HepG2 (cell line): Measurements from ENCODE around the gene BIRC3. TPM values are rescaled to one million over a fixed set of nuclear protein-coding genes. Genes with fewer than 3 reads are reported as not detected.

Experiments
- ARNTL ChIP-seq: sonication (generic); formaldehyde crosslinking; IDR thresholded peaks from 2 replicates; pipeline ENCODE4 v1.4.0; 2020; ENCODE audit warnings: mild to moderate bottlenecking, missing genetic modification reagents
- BCL6 ChIP-seq: IDR thresholded peaks from 2 replicates; pipeline ENCODE4 v1.6.1; 2016; ENCODE audit warnings: missing genetic modification reagents, missing compliant biosample characterization
- CAMTA2 ChIP-seq: sonication (generic); formaldehyde crosslinking; IDR thresholded peaks from 2 replicates; pipeline ENCODE4 v1.4.0; 2020; ENCODE audit warnings: mild to moderate bottlenecking, missing genetic modification reagents, borderline replicate concordance
- CENPX ChIP-seq: sonication (generic); formaldehyde crosslinking; IDR thresholded peaks from 2 replicates; pipeline ENCODE4 v1.9.0; 2021; ENCODE audit warnings: mild to moderate bottlenecking, missing genetic modification reagents, moderate library complexity
- CHD4 ChIP-seq: fragments of 200-600 bp; sonication (generic); IDR thresholded peaks from 2 replicates; pipeline ENCODE4 v1.7.0; 2017; ENCODE audit warnings: mild to moderate bottlenecking, low read length, borderline replicate concordance
- GABPA ChIP-seq, 2 experiments: IDR thresholded peaks; 2 replicates each; pipeline ENCODE4 v1.6.1; 2011 to 2016; ENCODE audit warnings: low read depth in 2 of 2, low read length in 1 of 2, missing biosample characterization in 1 of 2, missing genetic modification characterization in 1 of 2
- KMT2B ChIP-seq: IDR thresholded peaks from 2 replicates; pipeline ENCODE4 v1.6.1; 2016; ENCODE audit warnings: missing genetic modification reagents, missing compliant biosample characterization
- MLLT10 ChIP-seq: sonication (generic); formaldehyde crosslinking; IDR thresholded peaks from 2 replicates; pipeline ENCODE4 v1.4.0; 2020; ENCODE audit warnings: missing genetic modification reagents
- NFE2 ChIP-seq: sonication (generic); formaldehyde crosslinking; IDR thresholded peaks from 2 replicates; pipeline ENCODE4 v1.4.0; 2020; ENCODE audit warnings: missing genetic modification reagents
- PCBP2 ChIP-seq: fragments of 200-400 bp; formaldehyde crosslinking; optimal IDR thresholded peaks from 2 replicates; pipeline ENCODE3; 2018; ENCODE audit warnings: low read length, low read depth; ENCODE audit not compliant: poor library complexity, severe bottlenecking
- RCOR2 ChIP-seq: IDR thresholded peaks from 2 replicates; pipeline ENCODE4 v1.6.1; 2016; ENCODE audit warnings: missing biosample characterization, missing genetic modification reagents
- SAFB2 ChIP-seq: sonication (generic); formaldehyde crosslinking; IDR thresholded peaks from 2 replicates; pipeline ENCODE4 v1.5.1; 2020; ENCODE audit warnings: missing genetic modification reagents, low read depth, mild to moderate bottlenecking, borderline replicate concordance
- SALL1 ChIP-seq: sonication (generic); formaldehyde crosslinking; IDR thresholded peaks from 2 replicates; pipeline ENCODE4 v1.8.0; 2022; ENCODE audit warnings: mild to moderate bottlenecking, missing genetic modification reagents
- SRF ChIP-seq: IDR thresholded peaks from 2 replicates; pipeline ENCODE4 v1.6.1; 2011; ENCODE audit warnings: mild to moderate bottlenecking, low read depth, low read length, moderate library complexity
- ZNF282 ChIP-seq: fragments of 450-650 bp; IDR thresholded peaks from 2 replicates; pipeline ENCODE4 v1.6.1; 2018; ENCODE audit not compliant: partially characterized antibody
- ZNF329 ChIP-seq: sonication (generic); formaldehyde crosslinking; IDR thresholded peaks from 2 replicates; pipeline ENCODE4 v1.9.0; 2021; ENCODE audit warnings: low read depth, mild to moderate bottlenecking, missing genetic modification reagents
- ZNF354B ChIP-seq: sonication (generic); formaldehyde crosslinking; IDR thresholded peaks from 2 replicates; pipeline ENCODE4 v1.8.0; 2022; ENCODE audit warnings: mild to moderate bottlenecking, missing genetic modification reagents
- ZNF431 ChIP-seq: sonication (generic); formaldehyde crosslinking; IDR thresholded peaks from 2 replicates; pipeline ENCODE4 v1.9.0; 2022; ENCODE audit warnings: missing genetic modification reagents, low read depth, mild to moderate bottlenecking, borderline replicate concordance
- ZNF773 ChIP-seq: sonication (generic); formaldehyde crosslinking; IDR thresholded peaks from 2 replicates; pipeline ENCODE4 v1.4.0; 2020; ENCODE audit warnings: missing genetic modification reagents, borderline replicate concordance
- polyA plus RNA-seq, 8 experiments: library from polyadenylated mRNA; depleted of rRNA in 3 of 8; stranded (reverse) in 7 of 8; unstranded in 1 of 8; fragments of >200 nt; fragmentation: Illumina TruSeq in 4 of 8; extraction: Trizol in 4 of 8; gene quantifications; 2 replicates each; pipeline versions ENCODE4 v1.2.1 to v1.2.3, GENCODE V29; 2011 to 2016; ENCODE audit warnings: low read depth in 4 of 8, missing spikeins in 1 of 8, mixed read lengths in 1 of 8; ENCODE audit not compliant: insufficient read depth in 1 of 8
- total RNA-seq, 5 experiments: library from RNA; depleted of rRNA; stranded (reverse); fragments of >200 nt; fragmentation: Illumina TruSeq; extraction: Trizol; gene quantifications; 2 replicates each; pipeline ENCODE4 v1.2.3, GENCODE V29; 2016; ENCODE audit warnings: low read depth in 1 of 5
- TF ChIP-seq, protein P1 (sequence below): IDR thresholded peaks from 2 replicates; pipeline ENCODE4 v1.6.1; 2016; ENCODE audit warnings: control low read depth
- TF ChIP-seq, protein P2 (sequence below): sonication (generic); formaldehyde crosslinking; IDR thresholded peaks from 2 replicates; pipeline ENCODE4 v1.9.0; 2021; ENCODE audit warnings: missing genetic modification reagents, mild to moderate bottlenecking, borderline replicate concordance
- TF ChIP-seq, protein P3 (sequence below): sonication (generic); formaldehyde crosslinking; IDR thresholded peaks from 2 replicates; pipeline ENCODE4 v1.4.0; 2020; ENCODE audit warnings: missing genetic modification reagents

Gene BIRC3
- total and polyA plus RNA-seq, 2 of the 13 experiments (the other 11 are each of a cell fraction or from before 2014, with no cell fraction given) = 0.41 to 4.2 TPM

DNA sequence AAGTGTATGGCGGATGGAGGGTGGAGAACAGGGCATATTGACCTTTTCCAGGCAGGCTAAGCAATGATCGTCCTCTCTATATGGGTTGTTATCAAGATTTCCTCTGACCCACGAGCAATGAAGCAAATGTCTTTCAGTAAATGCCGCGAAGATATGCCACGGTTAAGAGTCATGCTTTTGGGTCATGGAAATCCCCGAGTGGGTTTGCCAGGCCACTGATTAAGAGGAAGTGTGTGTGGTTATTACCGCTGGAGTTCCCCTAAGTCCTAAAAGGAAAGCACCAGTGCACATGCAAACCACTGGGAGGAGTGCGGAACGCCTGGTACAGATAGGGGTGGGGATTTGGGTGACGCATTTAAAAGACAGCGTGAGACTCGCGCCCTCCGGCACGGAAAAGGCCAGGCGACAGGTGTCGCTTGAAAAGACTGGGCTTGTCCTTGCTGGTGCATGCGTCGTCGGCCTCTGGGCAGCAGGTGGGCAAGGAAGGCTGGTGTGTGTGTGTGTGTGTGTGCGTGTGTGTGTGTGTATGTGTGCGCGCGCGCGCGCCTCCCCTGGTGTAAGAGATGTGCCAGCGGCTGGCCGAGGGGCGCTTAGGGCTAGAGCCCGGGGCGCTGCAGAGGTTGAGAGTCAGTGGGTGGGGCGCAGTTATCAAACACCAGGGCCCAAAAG lies at the start of gene BIRC3 (continued):
- TF ChIP-seq, protein P1, sequence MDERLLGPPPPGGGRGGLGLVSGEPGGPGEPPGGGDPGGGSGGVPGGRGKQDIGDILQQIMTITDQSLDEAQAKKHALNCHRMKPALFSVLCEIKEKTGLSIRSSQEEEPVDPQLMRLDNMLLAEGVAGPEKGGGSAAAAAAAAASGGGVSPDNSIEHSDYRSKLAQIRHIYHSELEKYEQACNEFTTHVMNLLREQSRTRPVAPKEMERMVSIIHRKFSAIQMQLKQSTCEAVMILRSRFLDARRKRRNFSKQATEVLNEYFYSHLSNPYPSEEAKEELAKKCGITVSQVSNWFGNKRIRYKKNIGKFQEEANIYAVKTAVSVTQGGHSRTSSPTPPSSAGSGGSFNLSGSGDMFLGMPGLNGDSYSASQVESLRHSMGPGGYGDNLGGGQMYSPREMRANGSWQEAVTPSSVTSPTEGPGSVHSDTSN (CRISPR knock-in tag) = peak; percentile 21; the same call in 1 of the 2 replicates
- TF ChIP-seq CENPX (CRISPR knock-in tag) (no peak), RCOR2 (CRISPR knock-in tag) (no peak), PCBP2 (no peak), NFE2 (CRISPR knock-in tag) (no peak), CHD4 (no peak), SAFB2 (CRISPR knock-in tag) (0 out of 2 replicates have a peak, but pooled peaks have one; percentile 63), CAMTA2 (CRISPR knock-in tag) (no peak), BCL6 (CRISPR knock-in tag) (no peak), SALL1 (CRISPR knock-in tag) (peak; percentile 91), SRF (no peak), ARNTL (CRISPR knock-in tag) (0 out of 2 replicates have a peak, but pooled peaks have one; percentile 26), KMT2B (0 out of 2 replicates have a peak, but pooled peaks have one; percentile 66), ZNF329 (peak; percentile 39; the same call in 1 of the 2 replicates), ZNF354B (CRISPR knock-in tag) (no peak), GABPA (IDR thresholded peaks at IDR 0.05; ENCODE audit: low read depth, low read length) (no peak), GABPA (CRISPR knock-in tag; IDR thresholded peaks at IDR 0.05; ENCODE audit: low read depth) (no peak), MLLT10 (CRISPR knock-in tag) (no peak), ZNF773 (CRISPR knock-in tag) (no peak), ZNF282 (no peak), ZNF431 (no peak)
- TF ChIP-seq, protein P2, sequence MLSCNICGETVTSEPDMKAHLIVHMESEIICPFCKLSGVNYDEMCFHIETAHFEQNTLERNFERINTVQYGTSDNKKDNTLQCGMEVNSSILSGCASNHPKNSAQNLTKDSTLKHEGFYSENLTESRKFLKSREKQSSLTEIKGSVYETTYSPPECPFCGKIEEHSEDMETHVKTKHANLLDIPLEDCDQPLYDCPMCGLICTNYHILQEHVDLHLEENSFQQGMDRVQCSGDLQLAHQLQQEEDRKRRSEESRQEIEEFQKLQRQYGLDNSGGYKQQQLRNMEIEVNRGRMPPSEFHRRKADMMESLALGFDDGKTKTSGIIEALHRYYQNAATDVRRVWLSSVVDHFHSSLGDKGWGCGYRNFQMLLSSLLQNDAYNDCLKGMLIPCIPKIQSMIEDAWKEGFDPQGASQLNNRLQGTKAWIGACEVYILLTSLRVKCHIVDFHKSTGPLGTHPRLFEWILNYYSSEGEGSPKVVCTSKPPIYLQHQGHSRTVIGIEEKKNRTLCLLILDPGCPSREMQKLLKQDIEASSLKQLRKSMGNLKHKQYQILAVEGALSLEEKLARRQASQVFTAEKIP (CRISPR knock-in tag) = no peak
- TF ChIP-seq, protein P3, sequence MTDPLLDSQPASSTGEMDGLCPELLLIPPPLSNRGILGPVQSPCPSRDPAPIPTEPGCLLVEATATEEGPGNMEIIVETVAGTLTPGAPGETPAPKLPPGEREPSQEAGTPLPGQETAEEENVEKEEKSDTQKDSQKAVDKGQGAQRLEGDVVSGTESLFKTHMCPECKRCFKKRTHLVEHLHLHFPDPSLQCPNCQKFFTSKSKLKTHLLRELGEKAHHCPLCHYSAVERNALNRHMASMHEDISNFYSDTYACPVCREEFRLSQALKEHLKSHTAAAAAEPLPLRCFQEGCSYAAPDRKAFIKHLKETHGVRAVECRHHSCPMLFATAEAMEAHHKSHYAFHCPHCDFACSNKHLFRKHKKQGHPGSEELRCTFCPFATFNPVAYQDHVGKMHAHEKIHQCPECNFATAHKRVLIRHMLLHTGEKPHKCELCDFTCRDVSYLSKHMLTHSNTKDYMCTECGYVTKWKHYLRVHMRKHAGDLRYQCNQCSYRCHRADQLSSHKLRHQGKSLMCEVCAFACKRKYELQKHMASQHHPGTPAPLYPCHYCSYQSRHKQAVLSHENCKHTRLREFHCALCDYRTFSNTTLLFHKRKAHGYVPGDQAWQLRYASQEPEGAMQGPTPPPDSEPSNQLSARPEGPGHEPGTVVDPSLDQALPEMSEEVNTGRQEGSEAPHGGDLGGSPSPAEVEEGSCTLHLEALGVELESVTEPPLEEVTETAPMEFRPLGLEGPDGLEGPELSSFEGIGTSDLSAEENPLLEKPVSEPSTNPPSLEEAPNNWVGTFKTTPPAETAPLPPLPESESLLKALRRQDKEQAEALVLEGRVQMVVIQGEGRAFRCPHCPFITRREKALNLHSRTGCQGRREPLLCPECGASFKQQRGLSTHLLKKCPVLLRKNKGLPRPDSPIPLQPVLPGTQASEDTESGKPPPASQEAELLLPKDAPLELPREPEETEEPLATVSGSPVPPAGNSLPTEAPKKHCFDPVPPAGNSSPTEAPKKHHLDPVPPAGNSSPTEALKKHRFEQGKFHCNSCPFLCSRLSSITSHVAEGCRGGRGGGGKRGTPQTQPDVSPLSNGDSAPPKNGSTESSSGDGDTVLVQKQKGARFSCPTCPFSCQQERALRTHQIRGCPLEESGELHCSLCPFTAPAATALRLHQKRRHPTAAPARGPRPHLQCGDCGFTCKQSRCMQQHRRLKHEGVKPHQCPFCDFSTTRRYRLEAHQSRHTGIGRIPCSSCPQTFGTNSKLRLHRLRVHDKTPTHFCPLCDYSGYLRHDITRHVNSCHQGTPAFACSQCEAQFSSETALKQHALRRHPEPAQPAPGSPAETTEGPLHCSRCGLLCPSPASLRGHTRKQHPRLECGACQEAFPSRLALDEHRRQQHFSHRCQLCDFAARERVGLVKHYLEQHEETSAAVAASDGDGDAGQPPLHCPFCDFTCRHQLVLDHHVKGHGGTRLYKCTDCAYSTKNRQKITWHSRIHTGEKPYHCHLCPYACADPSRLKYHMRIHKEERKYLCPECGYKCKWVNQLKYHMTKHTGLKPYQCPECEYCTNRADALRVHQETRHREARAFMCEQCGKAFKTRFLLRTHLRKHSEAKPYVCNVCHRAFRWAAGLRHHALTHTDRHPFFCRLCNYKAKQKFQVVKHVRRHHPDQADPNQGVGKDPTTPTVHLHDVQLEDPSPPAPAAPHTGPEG (CRISPR knock-in tag) = no peak
